Ascending aorta (tissue), 2 donors: Measurements from ENCODE around the gene NMNAT3. TPM values are rescaled to one million over a fixed set of nuclear protein-coding genes. Genes with fewer than 3 reads are reported as not detected.

Source experiments
- DNase-seq, 2 donors: peaks; one replicate each; pipeline ENCODE4 v3.0.0-alpha.2; 2019; ENCODE audit warnings: low spot score in 2 of 2
- H3K27ac ChIP-seq, 2 donors: fragments of 200-600 bp; sonication (generic); one replicate each; pipeline ENCODE4 v1.5.1; 2016 to 2017; ENCODE audit warnings: mild to moderate bottlenecking in 1 of 2
- H3K27me3 ChIP-seq: fragments of 200-600 bp; sonication (generic); one replicate; pipeline ENCODE4 v1.5.1; 2017
- H3K36me3 ChIP-seq, 2 donors: fragments of 200-600 bp; sonication (generic); one replicate each; pipeline ENCODE4 v1.5.1; 2016
- H3K4me1 ChIP-seq, 2 donors: fragments of 200-600 bp; sonication (generic); one replicate each; pipeline ENCODE4 v1.5.1; 2016 to 2017; ENCODE audit warnings: mild to moderate bottlenecking in 1 of 2
- H3K4me3 ChIP-seq, 2 donors: fragments of 200-600 bp; sonication (generic); one replicate each; pipeline ENCODE4 v1.5.1; 2016 to 2017; ENCODE audit warnings: mild to moderate bottlenecking in 1 of 2
- H3K9me3 ChIP-seq, 2 donors: fragments of 200-600 bp; sonication (generic); one replicate each; pipeline ENCODE4 v1.5.1; 2016
- CTCF ChIP-seq, 3 experiments: fragments of 200-600 bp in 2 of 3; fragments of 450-650 bp in 1 of 3; sonication (generic) in 2 of 3; IDR thresholded peaks; one replicate each; pipeline ENCODE4 v1.5.1; 2016 to 2019; ENCODE audit warnings: antibody characterized with exemption in 3 of 3, mild to moderate bottlenecking in 1 of 3, moderate library complexity in 1 of 3
- intact Hi-C: fragments of 100-400 bp; cut with DNase I; formaldehyde crosslinking; loops from one replicate; pipeline ENCODE4 v1.15.1; 2023
- total RNA-seq: library from RNA; depleted of rRNA; stranded (reverse); fragments of >200 nt; gene quantifications from one replicate; pipeline ENCODE4 v1.1.0, GENCODE V29; 2016

NMNAT3 gene
- total RNA-seq, 1 donor from 2014 or later = 1.2 TPM

- Histone ChIP-seq H3K36me3 (no peaks in the 10 kb centered on the region), H3K4me1 (no peaks in the 10 kb centered on the region), H3K9me3 (no peaks in the 10 kb centered on the region), H3K4me3 (no peak overlapping the region), H3K27ac (no peak overlapping the region), H3K27me3 (no peaks in the 10 kb centered on the region)
- DNase-seq = no peak
- intact Hi-C loops = no loop called here
- TF ChIP-seq CTCF (IDR thresholded peaks at IDR 0.05) = no peak
Measured at GRCh38 chr3:139715166-139715565, 37.4 kb upstream of the NMNAT3 start.

GRCh38 chr3:139710212-139710611, 32.4 kb upstream of the NMNAT3 start:
- H3K27me3 ChIP-seq = no peaks in the 10 kb centered on the region
- intact Hi-C loops = no loop called here
- H3K36me3 ChIP-seq = no peaks in the 10 kb centered on the region
- no peak overlapping the region for H3K27ac ChIP-seq
- H3K9me3 ChIP-seq = no peaks in the 10 kb centered on the region
- no peaks in the 10 kb centered on the region for H3K4me1 ChIP-seq
- no peak for TF ChIP-seq CTCF (IDR thresholded peaks at IDR 0.05)
- H3K4me3 ChIP-seq = no peak overlapping the region
- no peak for DNase-seq

GRCh38 chr3:139705631-139706030, 27.9 kb upstream of the NMNAT3 start:
- no peak overlapping the region for H3K4me3 ChIP-seq
- H3K27me3 ChIP-seq = no peaks in the 10 kb centered on the region
- no peak overlapping the region for H3K27ac ChIP-seq
- intact Hi-C loops = no loop called here
- DNase-seq = no peak
- H3K36me3 ChIP-seq = no peaks in the 10 kb centered on the region
- no peaks in the 10 kb centered on the region for H3K9me3 ChIP-seq
- no peak for TF ChIP-seq CTCF (IDR thresholded peaks at IDR 0.05)
- no peaks in the 10 kb centered on the region for H3K4me1 ChIP-seq

GRCh38 chr3:139696314-139696604, 18.5 kb upstream of the NMNAT3 start:
- intact Hi-C loops = no loop called here
- no peak for TF ChIP-seq CTCF (IDR thresholded peaks at IDR 0.05)
- no peaks in the 10 kb centered on the region for H3K9me3 ChIP-seq
- no peaks in the 10 kb centered on the region for H3K4me1 ChIP-seq
- H3K4me3 ChIP-seq = no peak overlapping the region
- no peaks in the 10 kb centered on the region for H3K36me3 ChIP-seq
- no peak for DNase-seq
- no peaks in the 10 kb centered on the region for H3K27me3 ChIP-seq
- no peak overlapping the region for H3K27ac ChIP-seq

GRCh38 chr3:139695426-139696313, 17.9 kb upstream of the NMNAT3 start:
- Histone ChIP-seq H3K36me3 (no peaks in the 10 kb centered on the region), H3K4me1 (no peaks in the 10 kb centered on the region), H3K9me3 (no peaks in the 10 kb centered on the region), H3K27me3 (no peaks in the 10 kb centered on the region), H3K27ac (no peak overlapping the region), H3K4me3 (no peak overlapping the region)
- no peak for DNase-seq
- no peak for TF ChIP-seq CTCF (IDR thresholded peaks at IDR 0.05)
- intact Hi-C loops = no loop called here
